Measurements from ENCODE around the gene BIN1.

Gene BIN1

DNA sequence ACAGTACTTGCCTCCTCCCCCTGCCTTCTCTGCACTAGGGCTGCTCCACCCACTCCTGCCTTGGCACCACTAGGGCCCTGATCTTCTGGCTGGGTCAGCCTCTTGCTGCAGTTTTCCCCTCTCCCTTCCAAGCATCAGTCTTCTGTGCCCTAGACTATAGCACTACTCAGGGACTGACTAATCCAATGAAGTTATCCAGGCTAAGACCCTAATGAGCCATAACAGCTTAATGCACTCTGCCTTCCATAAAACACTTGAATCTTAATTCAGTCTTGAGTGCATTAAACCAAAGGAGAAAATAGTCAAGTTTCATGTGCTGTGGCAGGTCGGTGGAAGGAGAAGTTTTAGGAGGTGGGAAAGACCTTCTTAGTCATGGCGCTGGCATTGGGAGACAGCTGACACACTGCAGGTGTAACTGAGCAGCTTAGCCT is 95.7 kb downstream of the BIN1 start:
- TF ChIP-seq, protein P1, sequence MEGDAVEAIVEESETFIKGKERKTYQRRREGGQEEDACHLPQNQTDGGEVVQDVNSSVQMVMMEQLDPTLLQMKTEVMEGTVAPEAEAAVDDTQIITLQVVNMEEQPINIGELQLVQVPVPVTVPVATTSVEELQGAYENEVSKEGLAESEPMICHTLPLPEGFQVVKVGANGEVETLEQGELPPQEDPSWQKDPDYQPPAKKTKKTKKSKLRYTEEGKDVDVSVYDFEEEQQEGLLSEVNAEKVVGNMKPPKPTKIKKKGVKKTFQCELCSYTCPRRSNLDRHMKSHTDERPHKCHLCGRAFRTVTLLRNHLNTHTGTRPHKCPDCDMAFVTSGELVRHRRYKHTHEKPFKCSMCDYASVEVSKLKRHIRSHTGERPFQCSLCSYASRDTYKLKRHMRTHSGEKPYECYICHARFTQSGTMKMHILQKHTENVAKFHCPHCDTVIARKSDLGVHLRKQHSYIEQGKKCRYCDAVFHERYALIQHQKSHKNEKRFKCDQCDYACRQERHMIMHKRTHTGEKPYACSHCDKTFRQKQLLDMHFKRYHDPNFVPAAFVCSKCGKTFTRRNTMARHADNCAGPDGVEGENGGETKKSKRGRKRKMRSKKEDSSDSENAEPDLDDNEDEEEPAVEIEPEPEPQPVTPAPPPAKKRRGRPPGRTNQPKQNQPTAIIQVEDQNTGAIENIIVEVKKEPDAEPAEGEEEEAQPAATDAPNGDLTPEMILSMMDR (conservative IDR thresholded peaks at IDR 0.05): no peak

DNA sequence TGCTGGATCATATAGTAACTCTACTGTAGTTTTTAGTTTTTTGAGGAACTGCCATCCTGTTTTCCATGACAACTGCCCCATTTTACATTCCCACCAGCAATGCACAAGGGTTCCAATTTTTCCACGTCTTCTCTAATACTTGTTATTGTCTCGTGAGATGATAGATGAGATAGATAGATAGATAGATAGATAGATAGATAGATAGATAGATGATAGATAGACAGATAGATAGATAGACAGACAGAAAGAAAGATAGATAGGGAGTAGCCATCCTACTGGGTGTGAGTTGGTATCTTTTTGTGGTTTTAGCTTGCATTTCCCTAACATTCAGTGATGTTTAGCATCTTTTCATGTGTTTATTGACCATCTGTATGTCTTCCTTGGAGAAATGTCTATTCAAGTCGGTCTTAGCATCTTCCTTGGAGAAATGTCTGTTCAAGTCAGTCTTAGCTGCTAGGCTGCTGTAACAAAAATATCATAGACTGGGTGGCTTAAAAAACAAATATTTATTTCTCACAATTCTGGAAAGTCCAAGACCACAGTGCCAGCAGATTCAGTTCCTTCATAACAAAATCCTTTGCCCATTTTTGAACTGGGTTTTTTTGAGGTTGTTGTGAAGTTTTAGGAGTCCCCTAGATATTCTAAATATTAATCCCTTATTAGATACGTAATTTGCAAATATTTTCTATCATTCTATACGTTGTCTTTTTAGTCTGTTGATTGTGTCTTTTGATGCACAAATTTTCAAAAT is 98.5 kb downstream of the BIN1 start:
- TF ChIP-seq, protein P1 (conservative IDR thresholded peaks at IDR 0.05): no peak
- H3K27ac ChIP-seq: no peak overlapping the region

More for the DNA sequence above, 95.7 kb downstream of the BIN1 start:
- H3K27ac ChIP-seq: no peak overlapping the region

DNA sequence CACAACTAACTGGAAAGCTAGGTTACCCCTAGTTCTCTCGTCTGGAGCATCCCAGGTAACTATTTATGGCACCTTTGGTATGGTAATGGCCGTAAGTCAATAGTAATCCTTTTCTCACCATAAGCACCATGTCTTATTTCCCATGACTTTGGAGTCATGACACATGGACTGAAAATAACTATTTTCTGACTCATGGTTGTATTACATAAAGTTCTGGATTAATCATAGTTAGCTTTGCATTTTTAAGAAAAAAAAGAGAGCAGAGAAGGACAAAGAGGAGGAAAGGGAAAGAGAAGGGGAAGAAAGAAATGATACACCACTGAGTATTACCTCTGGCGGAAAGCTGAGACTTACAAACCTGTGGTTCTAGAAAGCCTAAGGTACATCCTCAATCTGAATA is 99.3 kb downstream of the BIN1 start:
- TF ChIP-seq, protein P1 (conservative IDR thresholded peaks at IDR 0.05): no peak
- H3K27ac ChIP-seq: no peak overlapping the region

DNA sequence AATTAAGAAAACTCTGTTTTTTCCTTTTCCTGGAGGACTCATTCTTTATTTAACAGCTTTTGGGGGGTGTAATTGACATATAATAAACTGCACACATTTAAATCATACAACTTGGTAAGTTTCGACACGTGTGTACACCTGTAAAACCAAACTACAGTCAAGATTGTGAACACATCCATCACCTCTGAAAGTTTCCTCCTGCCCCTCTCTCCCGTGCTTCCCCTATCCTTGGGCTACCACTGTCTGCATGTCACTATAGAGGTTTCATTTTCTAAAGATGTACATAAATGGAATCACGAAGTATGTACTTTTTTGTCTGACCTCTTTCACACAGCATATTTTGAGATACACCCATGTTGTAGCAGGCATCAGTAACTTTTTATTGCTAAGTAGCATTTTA is 100.0 kb downstream of the BIN1 start:
- no peak overlapping the region for H3K27ac ChIP-seq
- TF ChIP-seq, protein P1 (conservative IDR thresholded peaks at IDR 0.05): no peak

DNA sequence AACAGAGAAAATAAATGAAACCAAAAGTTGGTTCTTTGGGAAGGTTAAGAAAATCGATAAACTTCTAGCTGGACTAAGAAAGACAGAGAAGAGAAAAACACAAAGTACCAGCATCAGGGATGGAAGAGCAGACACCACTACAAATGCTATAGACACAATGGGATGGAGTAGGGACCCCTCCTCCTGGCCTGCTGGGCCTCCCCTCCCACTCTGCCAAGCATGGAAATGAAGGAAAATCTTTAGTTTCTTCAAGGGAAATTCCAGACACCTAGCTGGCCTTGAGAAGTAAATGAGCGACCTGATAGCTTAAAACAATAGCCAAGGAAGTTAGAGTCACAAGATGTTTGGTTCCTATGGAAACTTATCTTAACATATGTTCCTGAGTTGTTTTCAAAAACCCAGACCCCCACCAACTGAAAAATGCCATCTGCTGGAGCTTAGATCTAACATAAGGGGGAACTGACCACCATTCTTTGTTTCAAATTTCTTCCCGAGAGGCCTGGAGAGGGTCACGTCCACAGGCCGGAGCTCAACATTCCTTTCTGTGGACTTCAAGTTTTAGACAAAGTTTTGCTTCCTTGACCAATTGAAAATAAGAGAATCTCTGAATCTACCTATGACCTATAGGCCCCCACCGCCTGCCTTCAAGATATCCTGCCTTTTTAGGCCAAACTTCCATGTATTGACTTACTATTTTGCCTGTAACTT is 101.9 kb downstream of the BIN1 start:
- H3K27ac ChIP-seq: no peak overlapping the region
- TF ChIP-seq, protein P1 (conservative IDR thresholded peaks at IDR 0.05): no peak

DNA sequence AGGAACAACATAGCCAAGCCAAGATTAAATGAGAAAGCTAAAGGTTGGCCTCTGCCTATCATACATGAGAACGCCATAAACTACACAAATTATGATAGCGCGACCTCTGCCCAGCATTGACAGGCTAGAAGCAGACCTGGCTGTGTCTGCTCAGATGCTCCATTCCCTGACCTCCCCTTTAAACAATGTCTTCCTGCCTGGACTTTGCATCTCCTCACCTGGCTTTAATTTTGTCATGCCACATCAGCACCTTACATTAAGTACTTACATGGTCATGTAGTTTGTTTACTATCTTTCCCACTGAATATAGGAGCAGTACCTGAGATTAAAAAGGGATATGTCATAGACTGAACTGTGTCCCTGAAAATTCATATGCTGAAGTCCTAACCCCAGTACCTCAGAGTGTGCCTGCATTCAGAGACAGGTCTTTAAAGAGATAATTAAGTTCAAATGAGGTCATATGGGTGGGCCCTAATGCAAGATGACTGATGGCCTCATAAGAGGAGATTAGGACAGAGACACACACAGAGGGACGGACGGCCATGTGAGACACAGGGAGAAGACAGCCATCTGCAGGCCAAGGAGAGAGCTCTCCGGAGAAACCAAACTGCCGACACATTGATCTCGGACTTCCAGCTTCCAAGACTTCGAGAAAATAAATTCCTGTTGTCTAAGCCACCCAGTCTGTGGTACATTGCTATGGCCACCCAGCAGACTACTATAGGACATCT is 103.7 kb downstream of the BIN1 start:
- TF ChIP-seq, protein P1 (conservative IDR thresholded peaks at IDR 0.05): no peak
- H3K27ac ChIP-seq: no peak overlapping the region

DNA sequence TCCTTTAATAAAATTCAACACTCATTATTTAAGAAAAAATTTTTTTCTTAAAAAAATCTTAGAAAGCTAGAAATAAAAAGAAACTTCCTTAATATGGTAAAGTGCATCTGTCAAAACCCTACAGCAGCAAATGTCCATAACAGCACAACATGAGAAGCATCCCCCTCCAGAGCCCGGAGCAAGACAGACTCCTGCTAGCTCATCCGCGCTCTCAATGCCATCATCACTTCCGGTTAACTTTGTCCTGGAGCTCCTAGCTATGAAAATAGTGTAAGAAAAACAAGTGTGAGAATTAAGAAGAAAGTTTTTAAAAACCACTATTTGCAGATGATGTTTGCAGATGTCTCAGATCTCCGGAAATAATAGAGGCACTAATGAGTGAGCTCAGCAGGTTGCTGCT is 105.2 kb downstream of the BIN1 start:
- TF ChIP-seq, protein P1 (conservative IDR thresholded peaks at IDR 0.05): no peak
- no peak overlapping the region for H3K27ac ChIP-seq

Data from VCaP (cell line).